ENCODE results near the gene S100PBP.

GRCh38 chr1:32886004-32886827 is 68.8 kb downstream of the S100PBP start, which contains the start of gene HPCA:
- peak in 4 of 6 experiments; percentile 15 to 51 (median 41) for TF ChIP-seq CTCF (IDR thresholded peaks at IDR 0.05)
- no peak for TF ChIP-seq POLR2A (IDR thresholded peaks at IDR 0.05)

Data from Peyer's patch (tissue), 4 donors.